ENCODE results near the gene LSAMP. TPM values are rescaled to one million over a fixed set of nuclear protein-coding genes. Genes with fewer than 3 reads are reported as not detected.
"Not testable (repeated sequence)": the region's sequence is repeated elsewhere in the genome, so short reads cannot be mapped to it uniquely, and the experiment has no call there.

Gene LSAMP
- polyA plus RNA-seq, 4 donors = 12.7 to 16.7 (median 14.2) TPM

GRCh38 chr3:115862099-115862498, 583.2 kb downstream of the LSAMP start:
- no peak for DNase-seq (ENCODE audit: low read depth in 4 of 4, low spot score in 3 of 4)

GRCh38 chr3:115861166-115861733, 584.0 kb downstream of the LSAMP start:
- no peak for DNase-seq (ENCODE audit: low read depth in 4 of 4, low spot score in 3 of 4)

- DNase-seq (ENCODE audit: low read depth in 4 of 4, low spot score in 3 of 4) = no peak
Measured at GRCh38 chr3:115860766-115861165, 584.5 kb downstream of the LSAMP start.

GRCh38 chr3:115859002-115859807, 586.1 kb downstream of the LSAMP start:
- DNase-seq (ENCODE audit: low read depth in 4 of 4, low spot score in 3 of 4) = no peak

GRCh38 chr3:115857518-115858136, 587.7 kb downstream of the LSAMP start:
- DNase-seq (ENCODE audit: low read depth in 4 of 4, low spot score in 3 of 4) = no peak

GRCh38 chr3:115855911-115856310, 589.4 kb downstream of the LSAMP start:
- no peak for DNase-seq (ENCODE audit: low read depth in 4 of 4, low spot score in 3 of 4)

GRCh38 chr3:115853104-115853503, 592.2 kb downstream of the LSAMP start:
- DNase-seq (ENCODE audit: low read depth in 4 of 4, low spot score in 3 of 4) = no peak

- DNase-seq (ENCODE audit: low read depth in 4 of 4, low spot score in 3 of 4) = no peak
Measured at GRCh38 chr3:115852278-115852677, 593.0 kb downstream of the LSAMP start.

GRCh38 chr3:115851571-115851970, 593.7 kb downstream of the LSAMP start:
- no peak for DNase-seq (ENCODE audit: low read depth in 4 of 4, low spot score in 3 of 4)

- no peak for DNase-seq (ENCODE audit: low read depth in 4 of 4, low spot score in 3 of 4)
Measured at GRCh38 chr3:115848641-115849040, 596.6 kb downstream of the LSAMP start.

- no peak for DNase-seq (ENCODE audit: low read depth in 4 of 4, low spot score in 3 of 4)
Measured at GRCh38 chr3:115845986-115846385, 599.3 kb downstream of the LSAMP start.

GRCh38 chr3:115844729-115845128, 600.6 kb downstream of the LSAMP start:
- not testable (repeated sequence) for DNase-seq (ENCODE audit: low read depth in 4 of 4, low spot score in 3 of 4)

- no peak for DNase-seq (ENCODE audit: low read depth in 4 of 4, low spot score in 3 of 4)
Measured at GRCh38 chr3:115843206-115843605, 602.1 kb downstream of the LSAMP start.

- no peak for DNase-seq (ENCODE audit: low read depth in 4 of 4, low spot score in 3 of 4)
Measured at GRCh38 chr3:115839246-115839645, 606.0 kb downstream of the LSAMP start.

- DNase-seq (ENCODE audit: low read depth in 4 of 4, low spot score in 3 of 4) = no peak
Measured at GRCh38 chr3:115838786-115839185, 606.5 kb downstream of the LSAMP start.

- no peak for DNase-seq (ENCODE audit: low read depth in 4 of 4, low spot score in 3 of 4)
Measured at GRCh38 chr3:115836944-115837343, 608.3 kb downstream of the LSAMP start.

- DNase-seq (ENCODE audit: low read depth in 4 of 4, low spot score in 3 of 4) = no peak
Measured at GRCh38 chr3:115835946-115836345, 609.3 kb downstream of the LSAMP start.

- DNase-seq (ENCODE audit: low read depth in 4 of 4, low spot score in 3 of 4) = no peak
Measured at GRCh38 chr3:115834068-115834467, 611.2 kb downstream of the LSAMP start.

- no peak for DNase-seq (ENCODE audit: low read depth in 4 of 4, low spot score in 3 of 4)
Measured at GRCh38 chr3:115833074-115833473, 612.2 kb downstream of the LSAMP start.

- DNase-seq (ENCODE audit: low read depth in 4 of 4, low spot score in 3 of 4) = no peak
Measured at GRCh38 chr3:115832265-115832664, 613.0 kb downstream of the LSAMP start.

GRCh38 chr3:115831864-115832263, 613.4 kb downstream of the LSAMP start:
- no peak for DNase-seq (ENCODE audit: low read depth in 4 of 4, low spot score in 3 of 4)

Data from right renal pelvis (tissue), 4 donors.